Smooth muscle cell (in vitro differentiated cells): ENCODE results near the gene ATXN10. TPM values are rescaled to one million over a fixed set of nuclear protein-coding genes. Genes with fewer than 3 reads are reported as not detected.

Experiments
- DNase-seq: peaks from one replicate; lab custom pipeline; 2025; ENCODE audit not compliant: unreplicated experiment; lab: John Stamatoyannopoulos, UW
- H2AFZ ChIP-seq: fragments of 200-600 bp; sonication (generic); 2 replicates; pipeline ENCODE4 v1.6.0; 2016; ENCODE audit warnings: antibody characterized with exemption, low read depth, mild to moderate bottlenecking
- H3F3A ChIP-seq: fragments of 200-600 bp; sonication (generic); 2 replicates; pipeline ENCODE4 v1.6.0; 2017; ENCODE audit warnings: antibody characterized with exemption, low read depth
- H3K27ac ChIP-seq: fragments of 200-600 bp; sonication (generic); 2 replicates; pipeline ENCODE4 v1.5.1; 2016; ENCODE audit warnings: low read depth, mild to moderate bottlenecking
- H3K27me3 ChIP-seq: fragments of 200-600 bp; sonication (generic); 2 replicates; pipeline ENCODE4 v1.6.1; 2016; ENCODE audit warnings: low read depth, mild to moderate bottlenecking
- H3K36me3 ChIP-seq: fragments of 200-600 bp; sonication (generic); 2 replicates; pipeline ENCODE4 v1.5.1; 2016; ENCODE audit warnings: low read depth
- H3K4me1 ChIP-seq: fragments of 200-600 bp; sonication (generic); 2 replicates; pipeline ENCODE4 v1.5.1; 2016; ENCODE audit warnings: low read depth
- H3K4me2 ChIP-seq: fragments of 200-600 bp; sonication (generic); 2 replicates; pipeline ENCODE4 v1.6.0; 2016; ENCODE audit warnings: mild to moderate bottlenecking
- H3K4me3 ChIP-seq: fragments of 200-600 bp; sonication (generic); 2 replicates; pipeline ENCODE4 v1.5.1; 2016; ENCODE audit warnings: mild to moderate bottlenecking
- H3K79me2 ChIP-seq: fragments of 200-600 bp; sonication (generic); 2 replicates; pipeline ENCODE4 v1.6.0; 2016; ENCODE audit warnings: low read depth, mild to moderate bottlenecking
- H3K9ac ChIP-seq: fragments of 200-600 bp; sonication (generic); 2 replicates; pipeline ENCODE4 v1.6.0; 2016; ENCODE audit warnings: low read depth
- H3K9me3 ChIP-seq: fragments of 200-600 bp; sonication (generic); replicated peaks from 2 replicates; pipeline ENCODE4 v1.5.1; 2016; ENCODE audit warnings: low read depth
- H4K20me1 ChIP-seq: fragments of 200-600 bp; sonication (generic); 2 replicates; pipeline ENCODE4 v1.6.0; 2016; ENCODE audit warnings: low read depth
- CTCF ChIP-seq: fragments of 200-600 bp; sonication (generic); IDR thresholded peaks from 2 replicates; pipeline ENCODE4 v1.5.1; 2017; ENCODE audit warnings: borderline replicate concordance, mild to moderate bottlenecking, antibody characterized with exemption; ENCODE audit not compliant: insufficient read depth, poor library complexity, severe bottlenecking
- WGBS: methylation state at CpG from one replicate; pipeline ENCODE4 v1.1.7; 2016; ENCODE audit warnings: low lambda C conversion rate; 5-methylcytosine and 5-hydroxymethylcytosine counted together
- polyA plus RNA-seq: library from polyadenylated mRNA; unstranded; fragments of >200 nt; fragmentation: Nextera tagmentation; extraction: Ambion mirVana; gene quantifications from 2 replicates; pipeline ENCODE4 v1.2.1, GENCODE V29; 2016
- total RNA-seq: library from RNA; depleted of rRNA; stranded (reverse); fragments of >200 nt; gene quantifications from 2 replicates; pipeline ENCODE4 v1.2.3, GENCODE V29; 2014

Gene ATXN10
- total and polyA plus RNA-seq, 2 experiments from 2014 or later: 117 to 131 TPM

GRCh38 chr22:45876136-45877035 lies 204.8 kb downstream of the ATXN10 start:
- WGBS: 89% methylated on average over 24 of the region's 26 CpGs
- Histone ChIP-seq H3K9ac (no peak overlapping the region), H4K20me1 (no peaks in the 10 kb centered on the region), H3K27ac (no peak overlapping the region), H3K36me3 (no peaks in the 10 kb centered on the region), H3K9me3 (no peaks in the 10 kb centered on the region), H3K4me2 (no peak overlapping the region), H3K4me1 (peaks cover 12% of the 10 kb centered on the region), H2AFZ (no peak overlapping the region), H3K4me3 (no peak overlapping the region), H3K27me3 (peaks cover 9% of the 10 kb centered on the region), H3F3A (no peaks in the 10 kb centered on the region), H3K79me2 (no peaks in the 10 kb centered on the region)
- TF ChIP-seq CTCF: no peak
- DNase-seq: no peak

GRCh38 chr22:45877036-45877380 lies 205.4 kb downstream of the ATXN10 start:
- Histone ChIP-seq H3K4me3 (no peak overlapping the region), H3K27ac (no peak overlapping the region), H3K36me3 (no peaks in the 10 kb centered on the region), H4K20me1 (no peaks in the 10 kb centered on the region), H3K4me1 (peaks cover 12% of the 10 kb centered on the region), H3K79me2 (no peaks in the 10 kb centered on the region), H3K9ac (no peak overlapping the region), H2AFZ (no peak overlapping the region), H3K27me3 (peaks cover 9% of the 10 kb centered on the region), H3F3A (no peaks in the 10 kb centered on the region), H3K9me3 (no peaks in the 10 kb centered on the region), H3K4me2 (no peak overlapping the region)
- WGBS: 91% methylated on average over 3 of the region's 3 CpGs
- no peak for TF ChIP-seq CTCF
- DNase-seq: no peak

- peaks cover 12% of the 10 kb centered on the region for H3K4me1 ChIP-seq
- H3K4me3 ChIP-seq: no peak overlapping the region
- TF ChIP-seq CTCF: no peak
- H3K79me2 ChIP-seq: no peaks in the 10 kb centered on the region
- no peak overlapping the region for H3K27ac ChIP-seq
- 93% methylated on average over 18 of the region's 18 CpGs for WGBS
- no peak overlapping the region for H3K9ac ChIP-seq
- H4K20me1 ChIP-seq: no peaks in the 10 kb centered on the region
- H3K27me3 ChIP-seq: peaks cover 9% of the 10 kb centered on the region
- no peaks in the 10 kb centered on the region for H3K36me3 ChIP-seq
- no peak overlapping the region for H3K4me2 ChIP-seq
- H3F3A ChIP-seq: no peaks in the 10 kb centered on the region
- no peaks in the 10 kb centered on the region for H3K9me3 ChIP-seq
- DNase-seq: no peak
- no peak overlapping the region for H2AFZ ChIP-seq
Measured at GRCh38 chr22:45877651-45878050, 206.0 kb downstream of the ATXN10 start.
